ENCODE results near the gene PF4V1.

GRCh38 chr4:73844345-73844744, 8.8 kb upstream of the PF4V1 start:
- no peak for TF ChIP-seq CTCF (IDR thresholded peaks at IDR 0.05)
- TF ChIP-seq POLR2AphosphoS5 (IDR thresholded peaks at IDR 0.05) = no peak
